Left lung (tissue), 10 donors: ENCODE results near the gene OR4C5. TPM values are rescaled to one million over a fixed set of nuclear protein-coding genes. Genes with fewer than 3 reads are reported as not detected.
"Not testable (repeated sequence)": the region's sequence is repeated elsewhere in the genome, so short reads cannot be mapped to it uniquely, and the experiment has no call there.

Experiments
- ATAC-seq: fragments of 200-7000 bp; cut with Tn5 transposase; one replicate; pipeline ENCODE4 v1.9.1; 2020; ENCODE audit warnings: moderate library complexity
- DNase-seq, 4 donors: peaks; one replicate each; pipeline ENCODE4 v3.0.0-alpha.2; 2013 to 2020
- H3K27ac ChIP-seq, 2 donors: fragments of 200-600 bp; sonication (generic) in 1 of 2; one replicate each; pipeline versions ENCODE4 v1.5.0 to v1.8.0; 2020 to 2021
- H3K27me3 ChIP-seq, 2 donors: fragments of 200-600 bp; sonication (generic) in 1 of 2; one replicate each; pipeline versions ENCODE4 v1.5.0 to v1.8.0; 2020 to 2021
- H3K36me3 ChIP-seq, 2 donors: fragments of 200-600 bp; sonication (generic) in 1 of 2; one replicate each; pipeline versions ENCODE4 v1.5.0 to v1.8.0; 2020 to 2021
- H3K4me1 ChIP-seq, 2 donors: fragments of 200-600 bp; one replicate each; pipeline ENCODE4 v1.8.0; 2021
- H3K4me3 ChIP-seq, 2 donors: fragments of 200-600 bp; sonication (generic) in 1 of 2; one replicate each; pipeline versions ENCODE4 v1.5.0 to v1.8.0; 2020 to 2021; ENCODE audit warnings: mild to moderate bottlenecking in 1 of 2
- H3K9me3 ChIP-seq, 2 donors: fragments of 200-600 bp; sonication (generic) in 1 of 2; one replicate each; pipeline versions ENCODE4 v1.5.0 to v1.8.0; 2020 to 2021
- intact Hi-C, 2 donors: fragments of 100-400 bp; cut with DNase I; formaldehyde crosslinking; loops; one replicate each; pipeline versions ENCODE4 v1.11.2 to v1.14.2; 2022
- polyA plus RNA-seq, 6 donors: library from polyadenylated mRNA; unstranded; fragments of 120-200 nt; gene quantifications; one replicate each; pipeline ENCODE4 v1.2.1, GENCODE V29; 2013; ENCODE audit not compliant: insufficient read length in 6 of 6
- total RNA-seq, 2 donors: library from RNA; stranded (reverse); fragmentation: NEBNext Ultra II Directional; extraction: Animal tissue kit (Norgen Biotek cat#: 25700); gene quantifications; one replicate each; pipeline ENCODE4 v1.2.1, GENCODE V29; 2021
- TF ChIP-seq, protein P1 (sequence below), 2 donors: fragments of 200-600 bp; sonication (generic) in 1 of 2; IDR thresholded peaks; one replicate each; pipeline versions ENCODE4 v1.5.0 to v1.8.0; 2021; ENCODE audit warnings: antibody characterized with exemption in 2 of 2
- donor health status: DM: no; HTN: yes; CAD: no.
- donor health status: DM: no; HTN: no; CAD: no.

The OR4C5 gene
- total and polyA plus RNA-seq, 8 donors = not detected

DNA sequence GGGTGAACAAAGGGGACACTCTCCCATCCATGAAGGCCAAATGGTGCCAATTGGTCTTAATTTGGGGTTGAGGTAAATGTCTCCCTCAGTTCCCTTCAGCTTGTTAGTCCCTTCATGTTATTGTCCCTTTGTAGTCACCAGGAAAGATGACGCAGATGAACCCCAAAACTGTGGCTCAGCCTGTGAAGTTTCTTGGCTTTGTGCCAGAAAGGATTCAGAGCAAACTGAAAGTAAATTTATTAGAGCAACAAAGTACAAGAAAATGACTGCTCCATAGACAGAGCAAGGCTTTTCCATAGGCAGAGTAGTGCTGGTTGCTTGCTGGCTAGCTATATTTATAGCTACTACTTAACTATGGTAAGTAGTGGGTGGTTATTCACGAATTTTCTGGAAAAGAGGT is 24.8 kb downstream of the OR4C5 start:
- no peak overlapping the region for H3K4me3 ChIP-seq
- no peaks in the 10 kb centered on the region for H3K27me3 ChIP-seq
- H3K27ac ChIP-seq = no peak overlapping the region
- H3K4me1 ChIP-seq = no peaks in the 10 kb centered on the region
- no peaks in the 10 kb centered on the region for H3K36me3 ChIP-seq
- TF ChIP-seq, protein P1, sequence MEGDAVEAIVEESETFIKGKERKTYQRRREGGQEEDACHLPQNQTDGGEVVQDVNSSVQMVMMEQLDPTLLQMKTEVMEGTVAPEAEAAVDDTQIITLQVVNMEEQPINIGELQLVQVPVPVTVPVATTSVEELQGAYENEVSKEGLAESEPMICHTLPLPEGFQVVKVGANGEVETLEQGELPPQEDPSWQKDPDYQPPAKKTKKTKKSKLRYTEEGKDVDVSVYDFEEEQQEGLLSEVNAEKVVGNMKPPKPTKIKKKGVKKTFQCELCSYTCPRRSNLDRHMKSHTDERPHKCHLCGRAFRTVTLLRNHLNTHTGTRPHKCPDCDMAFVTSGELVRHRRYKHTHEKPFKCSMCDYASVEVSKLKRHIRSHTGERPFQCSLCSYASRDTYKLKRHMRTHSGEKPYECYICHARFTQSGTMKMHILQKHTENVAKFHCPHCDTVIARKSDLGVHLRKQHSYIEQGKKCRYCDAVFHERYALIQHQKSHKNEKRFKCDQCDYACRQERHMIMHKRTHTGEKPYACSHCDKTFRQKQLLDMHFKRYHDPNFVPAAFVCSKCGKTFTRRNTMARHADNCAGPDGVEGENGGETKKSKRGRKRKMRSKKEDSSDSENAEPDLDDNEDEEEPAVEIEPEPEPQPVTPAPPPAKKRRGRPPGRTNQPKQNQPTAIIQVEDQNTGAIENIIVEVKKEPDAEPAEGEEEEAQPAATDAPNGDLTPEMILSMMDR (IDR thresholded peaks at IDR 0.05) = no peak
- peaks cover 0 to 17% of the 10 kb centered on the region in 2 donors for H3K9me3 ChIP-seq
- intact Hi-C loops = no loop called here
- ATAC-seq = no peak
- no peak for DNase-seq

DNA sequence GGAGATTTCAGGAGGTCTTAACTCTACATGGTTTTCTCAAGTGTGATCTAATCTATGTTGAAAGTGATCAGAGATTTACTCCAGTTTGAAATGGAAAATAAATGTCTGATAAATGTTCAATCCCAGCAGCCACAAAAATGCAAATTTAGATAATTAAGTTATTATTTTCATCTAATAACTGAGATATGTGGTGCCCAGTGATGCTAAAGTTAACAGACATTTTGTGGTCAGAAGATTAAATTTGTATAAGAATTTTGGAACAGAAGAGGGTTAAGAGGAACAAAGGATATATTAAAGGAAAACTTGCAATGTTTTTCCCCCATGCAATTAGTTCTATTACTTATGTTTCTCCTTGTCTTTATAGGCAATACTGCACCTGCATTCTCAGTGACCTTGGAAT is 41.6 kb downstream of the OR4C5 start, which contains the start of gene OR4C3:
Gene OR4C3, plus strand, starts transcription at position 301 of the 400 bp plus-strand sequence. CDS start 102 bp downstream, outside the sequence.
- ATAC-seq, H3K4me1 ChIP-seq, intact Hi-C loops, H3K4me3 ChIP-seq, H3K27ac ChIP-seq, DNase-seq, H3K36me3 ChIP-seq, H3K9me3 ChIP-seq, H3K27me3 ChIP-seq: not testable (repeated sequence)

DNA sequence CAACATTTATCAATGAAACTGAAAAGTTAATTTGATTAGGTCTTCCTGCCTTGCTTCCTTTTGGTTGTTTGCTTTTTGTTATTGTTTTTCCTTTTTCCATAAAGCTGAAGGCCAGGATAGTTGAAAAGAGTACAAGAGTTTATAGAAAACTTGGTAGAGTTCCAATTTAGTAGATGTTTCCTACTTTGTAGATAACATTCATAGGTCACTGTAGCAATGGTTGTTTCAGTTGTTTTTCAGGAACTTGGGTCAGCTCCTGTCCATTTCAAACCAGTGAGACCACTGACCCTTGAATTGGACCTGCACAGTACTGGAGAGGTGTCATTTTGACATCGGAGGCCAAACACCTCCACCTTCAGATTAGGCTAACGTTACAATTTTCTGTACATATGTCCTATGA is 46.5 kb downstream of the OR4C5 start:
- H3K4me1 ChIP-seq, DNase-seq, intact Hi-C loops, H3K27ac ChIP-seq, H3K36me3 ChIP-seq, H3K27me3 ChIP-seq, H3K4me3 ChIP-seq, H3K9me3 ChIP-seq, ATAC-seq: not testable (repeated sequence)

Other genes starting within 250 kb of the OR4C5 start
- not detected for gene OR4B1, start 149.7 kb downstream of the OR4C5 start, total RNA-seq
- gene OR4B1, start 149.7 kb downstream of the OR4C5 start, polyA plus RNA-seq = not detected
- not detected for gene OR4X2, start 121.4 kb downstream of the OR4C5 start, total RNA-seq
- gene OR4X2, start 121.4 kb downstream of the OR4C5 start, polyA plus RNA-seq = not detected
- gene OR4X1, start 102.6 kb downstream of the OR4C5 start, total RNA-seq = not detected
- gene OR4X1, start 102.6 kb downstream of the OR4C5 start, polyA plus RNA-seq = not detected
- gene OR4S1, start 60.2 kb downstream of the OR4C5 start, total RNA-seq = not detected
- gene OR4S1, start 60.2 kb downstream of the OR4C5 start, polyA plus RNA-seq = not detected
- gene OR4C3, start 41.5 kb downstream of the OR4C5 start, total RNA-seq = not detected
- not detected for gene OR4C3, start 41.5 kb downstream of the OR4C5 start, polyA plus RNA-seq
- gene OR4A47, start 122.3 kb upstream of the OR4C5 start, total RNA-seq = not detected
- not detected for gene OR4A47, start 122.3 kb upstream of the OR4C5 start, polyA plus RNA-seq